Duodenal mucosa (tissue), 2 donors: ENCODE measurements around the gene TRIM65.
A peak's percentile ranks its signal among the peaks of the same experiment; 100 is the strongest.

Experiments
- H3K27ac ChIP-seq: one replicate; pipeline ENCODE4 v1.7.0; 2013; ENCODE audit warnings: low read depth, low read length
- H3K27me3 ChIP-seq, 2 donors: one replicate each; pipeline ENCODE4 v1.7.0; 2013; ENCODE audit warnings: low read length in 2 of 2, control low read depth in 1 of 2; ENCODE audit not compliant: insufficient read depth in 2 of 2, control insufficient read depth in 1 of 2
- H3K36me3 ChIP-seq, 2 donors: one replicate each; pipeline ENCODE4 v1.7.0; 2013; ENCODE audit warnings: low read length in 2 of 2, control low read depth in 1 of 2; ENCODE audit not compliant: insufficient read depth in 2 of 2, control insufficient read depth in 1 of 2
- H3K4me1 ChIP-seq, 2 donors: one replicate each; pipeline ENCODE4 v1.7.0; 2013; ENCODE audit warnings: low read length in 2 of 2, control low read depth in 1 of 2; ENCODE audit not compliant: insufficient read depth in 2 of 2, control insufficient read depth in 1 of 2
- H3K4me3 ChIP-seq, 2 donors: one replicate each; pipeline ENCODE4 v1.7.0; 2013; ENCODE audit warnings: low read length in 2 of 2, low read depth in 1 of 2
- H3K9ac ChIP-seq, 2 donors: one replicate each; pipeline ENCODE4 v1.7.0; 2013; ENCODE audit warnings: low read length in 2 of 2, low read depth in 1 of 2
- H3K9me3 ChIP-seq, 2 donors: one replicate each; pipeline ENCODE4 v1.7.0; 2013; ENCODE audit warnings: low read length in 2 of 2, control low read depth in 1 of 2; ENCODE audit not compliant: control insufficient read depth in 1 of 2

The TRIM65 gene

DNA sequence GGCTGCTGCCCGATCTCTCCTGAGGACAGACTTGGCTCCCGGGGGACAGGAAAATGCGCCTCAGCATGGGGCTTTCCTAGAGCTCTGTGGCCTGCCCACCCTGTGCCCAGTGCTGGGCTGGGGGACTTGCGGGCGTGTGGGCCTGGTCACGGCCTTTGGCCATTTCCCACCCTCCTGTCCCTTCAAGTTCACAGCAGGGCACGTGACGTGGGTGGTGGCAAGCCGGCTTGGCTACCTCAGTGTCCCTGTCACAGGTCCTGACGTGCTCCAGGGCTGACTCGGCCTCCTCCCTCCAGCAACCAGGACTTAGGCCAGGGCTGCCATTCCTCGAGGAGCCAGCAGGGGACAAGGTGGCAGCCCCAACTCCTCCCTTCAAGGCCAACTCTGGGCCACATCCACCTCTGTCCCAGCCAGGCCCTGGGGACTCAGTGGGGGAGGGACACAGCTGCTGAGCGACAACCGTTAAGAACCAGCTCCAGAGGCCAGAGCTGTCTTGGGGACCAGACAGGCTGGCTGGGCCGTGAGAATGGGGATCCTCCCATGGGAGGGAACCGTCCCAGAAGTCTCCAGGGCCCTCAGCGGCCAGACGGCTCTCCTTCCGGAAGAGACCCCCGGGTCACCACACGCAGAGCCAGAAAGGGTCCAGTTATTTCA is 51.6 kb downstream of the TRIM65 start:
- Histone ChIP-seq H3K36me3 (peaks cover 29 to 41% of the 10 kb centered on the region in 2 donors), H3K4me3 (peak overlapping the region; percentile 20 to 28), H3K4me1 (peaks cover 37 to 38% of the 10 kb centered on the region in 2 donors), H3K9me3 (no peaks in the 10 kb centered on the region), H3K27me3 (no peaks in the 10 kb centered on the region), H3K27ac (peak overlapping the region; percentile 73), H3K9ac (peak overlapping the region; percentile 60 to 65)

DNA sequence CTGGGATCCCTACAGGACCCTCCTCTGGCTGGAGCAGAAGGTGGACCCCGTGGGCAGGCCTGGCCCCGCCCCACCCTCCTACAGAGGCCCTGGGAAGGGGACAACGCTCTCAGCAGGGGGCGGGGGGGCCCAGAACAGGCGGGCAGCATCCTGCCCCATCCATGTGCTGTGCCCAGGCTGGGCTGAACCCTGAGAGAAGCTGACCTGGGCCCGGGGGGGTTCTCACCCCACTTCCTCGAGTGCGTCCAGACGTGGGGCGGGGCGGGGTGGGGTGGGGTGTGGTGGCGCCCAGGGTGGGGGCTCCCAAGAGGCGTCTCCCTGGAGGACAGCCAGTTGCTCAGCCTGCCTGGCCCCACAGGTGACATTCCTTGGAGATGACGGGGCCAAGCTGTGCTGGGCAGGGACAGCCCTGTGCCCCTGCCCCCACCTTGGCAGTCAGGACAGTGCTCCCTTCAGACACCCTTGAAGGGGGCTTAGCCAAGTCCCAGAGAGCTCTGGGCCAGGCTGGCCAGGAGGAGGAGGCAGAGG is 52.2 kb downstream of the TRIM65 start:
- Histone ChIP-seq H3K4me3 (peak overlapping the region; percentile 69 to 70), H3K9ac (peak overlapping the region; percentile 69 to 75), H3K27me3 (no peaks in the 10 kb centered on the region), H3K4me1 (peaks cover 37 to 38% of the 10 kb centered on the region in 2 donors), H3K36me3 (peaks cover 26 to 40% of the 10 kb centered on the region in 2 donors), H3K27ac (peak overlapping the region; percentile 73), H3K9me3 (no peaks in the 10 kb centered on the region)

- peaks cover 37 to 38% of the 10 kb centered on the region in 2 donors for H3K4me1 ChIP-seq
Observed at GRCh38 chr17:75843577-75844529, 52.9 kb downstream of the TRIM65 start, which contains the start of gene UNC13D. UNC13D (minus strand) TSS chr17:75844404; CDS start chr17:75844337, 67 bp downstream.

DNA sequence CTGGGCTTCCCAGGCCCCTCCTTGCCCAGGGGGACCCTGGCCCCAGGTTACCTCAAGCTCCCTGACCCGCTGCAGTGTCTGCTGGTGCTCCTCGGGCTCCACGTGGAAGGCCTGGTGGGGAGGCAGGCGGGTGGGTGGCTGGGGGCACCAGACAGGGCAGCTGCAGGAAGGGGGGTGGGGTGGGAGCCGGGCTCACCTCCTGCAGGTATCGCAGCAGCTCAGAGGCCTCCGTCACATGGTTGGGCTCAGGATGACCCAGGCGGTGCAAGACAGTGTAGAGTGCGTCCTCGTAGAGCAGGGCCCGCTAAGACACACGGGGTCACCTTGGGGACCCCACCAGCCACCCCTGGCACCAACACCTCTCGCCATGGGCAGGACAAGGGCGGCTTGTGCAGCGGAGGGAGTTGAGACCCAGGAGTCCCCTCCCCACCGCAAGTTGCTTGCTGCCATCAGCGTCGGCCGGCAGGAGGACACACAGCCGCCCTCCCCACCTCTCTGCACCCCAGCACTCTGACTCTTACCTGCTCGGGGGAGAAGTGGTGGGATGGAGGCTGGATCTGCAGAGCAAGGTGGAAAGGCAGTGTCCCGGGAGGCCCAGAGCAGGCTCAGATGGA is 53.7 kb downstream of the TRIM65 start:
- peaks cover 19 to 25% of the 10 kb centered on the region in 2 donors for H3K36me3 ChIP-seq
- peaks cover 35% of the 10 kb centered on the region in 2 donors for H3K4me1 ChIP-seq
- peak overlapping the region; percentile 69 to 70 for H3K4me3 ChIP-seq
- no peaks in the 10 kb centered on the region for H3K9me3 ChIP-seq
- no peaks in the 10 kb centered on the region for H3K27me3 ChIP-seq
- peak overlapping the region; percentile 69 to 75 for H3K9ac ChIP-seq
- no peak overlapping the region for H3K27ac ChIP-seq

More at GRCh38 chr17:75843577-75844529, 52.9 kb downstream of the TRIM65 start, which contains the start of gene UNC13D:
- H3K4me3 ChIP-seq: peak within 1 kb of the TSS; percentile 69 to 70
- H3K9me3 ChIP-seq: no peaks in the 10 kb centered on the region
- peaks cover 22 to 33% of the 10 kb centered on the region in 2 donors for H3K36me3 ChIP-seq
- peak within 1 kb of the TSS; percentile 73 for H3K27ac ChIP-seq
- no peaks in the 10 kb centered on the region for H3K27me3 ChIP-seq
- peak within 1 kb of the TSS; percentile 69 to 75 for H3K9ac ChIP-seq

- Histone ChIP-seq H3K27ac (no peak overlapping the region), H3K4me3 (peak overlapping the region in 1 of 2 donors; percentile 69), H3K9me3 (no peaks in the 10 kb centered on the region), H3K27me3 (no peaks in the 10 kb centered on the region), H3K36me3 (peaks cover 13 to 19% of the 10 kb centered on the region in 2 donors), H3K9ac (peak overlapping the region in 1 of 2 donors; percentile 75), H3K4me1 (peaks cover 33 to 34% of the 10 kb centered on the region in 2 donors)
Observed at GRCh38 chr17:75842411-75842810, 54.3 kb downstream of the TRIM65 start.

DNA sequence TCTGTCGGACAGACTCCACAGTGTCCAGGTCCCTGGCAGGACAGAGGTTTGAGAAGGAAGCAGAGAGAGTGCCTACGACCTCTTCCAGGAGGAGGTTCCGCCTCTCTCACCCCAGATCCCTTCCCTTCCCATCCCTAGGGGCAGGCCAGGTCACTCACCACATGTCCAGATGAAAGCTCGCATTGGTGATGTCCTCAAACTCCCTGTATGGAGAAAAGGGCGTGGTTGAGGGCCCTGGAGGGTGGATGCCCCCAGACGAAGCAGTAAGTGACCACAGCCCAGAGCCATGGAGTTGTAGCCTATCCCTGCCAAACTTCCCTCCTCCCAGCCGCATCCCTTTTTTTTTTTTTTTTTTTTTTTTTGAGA is 56.0 kb downstream of the TRIM65 start:
- Histone ChIP-seq H3K9ac (no peak overlapping the region), H3K4me3 (no peak overlapping the region), H3K4me1 (peaks cover 19 to 20% of the 10 kb centered on the region in 2 donors), H3K36me3 (peaks cover 0 to 9% of the 10 kb centered on the region in 2 donors), H3K27ac (no peak overlapping the region), H3K27me3 (no peaks in the 10 kb centered on the region), H3K9me3 (no peaks in the 10 kb centered on the region)

- no peak overlapping the region for H3K9ac ChIP-seq
- H3K4me1 ChIP-seq: peaks cover 12 to 14% of the 10 kb centered on the region in 2 donors
- H3K4me3 ChIP-seq: no peak overlapping the region
- no peaks in the 10 kb centered on the region for H3K27me3 ChIP-seq
- H3K27ac ChIP-seq: no peak overlapping the region
- H3K36me3 ChIP-seq: peaks cover 0 to 14% of the 10 kb centered on the region in 2 donors
- H3K9me3 ChIP-seq: no peaks in the 10 kb centered on the region
Observed at GRCh38 chr17:75839942-75840798, 56.6 kb downstream of the TRIM65 start.
